NCI-H1694 (cell line): ENCODE results near the gene CXCL3.

Source experiments
- DNase-seq: peaks from one replicate; lab custom pipeline; 2025; lab: John Stamatoyannopoulos, UW

CXCL3 gene

DNA sequence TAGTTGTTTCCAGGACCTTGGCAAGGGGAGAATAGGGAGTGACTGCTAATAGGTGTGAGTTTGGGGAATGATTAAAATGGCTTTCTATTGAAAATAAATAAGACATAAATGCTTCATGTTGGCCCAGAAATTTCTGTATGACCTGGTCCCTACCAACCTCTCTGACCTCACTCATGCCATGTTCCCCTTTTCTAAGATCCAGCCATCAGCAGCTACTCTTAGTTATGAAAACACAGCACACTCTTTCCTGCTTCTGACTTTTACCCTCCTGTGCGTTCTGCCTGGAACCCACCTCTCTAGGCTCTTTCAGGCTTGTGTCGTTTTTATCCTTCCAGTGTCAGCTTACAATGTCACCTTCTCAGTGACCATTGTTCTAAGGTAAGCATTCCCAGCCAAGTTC lies 25.2 kb downstream of the CXCL3 start:
- DNase-seq: no peak

DNA sequence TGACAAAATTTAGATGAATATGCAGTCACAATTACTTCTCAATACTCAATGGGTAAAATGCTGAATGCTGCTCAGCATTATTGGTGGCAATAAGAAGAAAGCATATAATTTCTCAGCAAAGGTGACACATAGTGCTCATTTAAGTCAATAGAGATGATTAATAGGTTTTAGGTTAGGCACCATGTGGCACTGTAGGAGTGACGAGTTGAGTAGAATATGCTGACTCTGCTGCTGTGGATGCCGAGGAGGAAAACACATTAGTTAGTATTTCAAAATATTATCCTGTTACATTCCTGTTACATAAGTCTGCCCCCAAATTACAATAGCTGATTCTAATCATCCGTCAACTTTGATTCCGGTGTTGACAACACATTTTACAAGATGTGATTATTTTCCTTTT lies 26.4 kb downstream of the CXCL3 start:
- no peak for DNase-seq

- DNase-seq: no peak
Measured at GRCh38 chr4:74009307-74009706, 29.2 kb downstream of the CXCL3 start.

DNA sequence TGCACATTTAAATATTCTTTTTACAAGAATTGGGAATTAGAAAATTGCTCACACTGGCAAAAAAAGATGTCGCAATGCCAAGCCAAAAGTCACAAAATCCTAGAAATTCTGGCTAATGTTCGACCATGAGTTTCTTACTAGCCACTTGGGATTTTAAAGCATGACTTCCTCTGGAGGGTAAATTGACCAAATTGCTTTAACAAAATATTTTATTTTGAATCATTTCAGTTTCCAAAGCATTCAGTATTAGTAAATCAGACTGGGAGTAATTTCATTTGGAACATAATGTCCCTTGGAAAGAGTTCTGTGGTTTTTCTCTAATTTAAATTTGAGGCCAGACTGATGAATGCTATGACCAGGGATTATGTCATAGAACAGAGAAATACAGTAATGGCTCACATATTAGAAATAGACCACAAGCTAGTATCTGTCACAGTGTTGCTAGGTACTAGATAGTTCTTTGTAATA lies 32.4 kb downstream of the CXCL3 start:
- DNase-seq: no peak

DNA sequence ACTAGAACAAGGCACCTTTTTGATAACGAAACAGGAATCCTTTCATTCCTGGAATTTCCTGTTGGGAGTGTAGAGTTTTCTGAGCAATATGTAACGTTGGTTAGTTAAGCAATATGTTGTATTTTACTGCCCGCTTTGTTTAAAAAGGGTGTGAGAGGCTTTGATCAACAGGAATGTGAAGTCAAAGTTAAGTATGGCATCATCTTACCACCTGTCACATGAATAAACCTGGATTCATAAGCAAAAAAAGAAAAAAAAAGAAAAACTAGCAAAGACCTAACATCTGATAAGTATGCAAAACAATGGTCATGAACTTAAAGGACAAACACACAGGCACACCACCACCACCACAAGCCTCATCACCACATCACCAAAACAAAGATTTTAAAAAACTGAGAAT lies 33.0 kb downstream of the CXCL3 start:
- DNase-seq: no peak

- no peak for DNase-seq
Measured at GRCh38 chr4:74004668-74005067, 33.8 kb downstream of the CXCL3 start.

- no peak for DNase-seq
Measured at GRCh38 chr4:74000301-74000700, 38.2 kb downstream of the CXCL3 start.

GRCh38 chr4:73998040-73999011 lies 40.2 kb downstream of the CXCL3 start, which contains the start of gene CXCL5:
Gene CXCL5, minus strand, starts transcription at chr4:73998677. Its CDS starts 96 bp downstream, at chr4:73998581.
- DNase-seq: no peak

- DNase-seq: no peak
Measured at GRCh38 chr4:73992050-73992449, 46.4 kb downstream of the CXCL3 start.

DNA sequence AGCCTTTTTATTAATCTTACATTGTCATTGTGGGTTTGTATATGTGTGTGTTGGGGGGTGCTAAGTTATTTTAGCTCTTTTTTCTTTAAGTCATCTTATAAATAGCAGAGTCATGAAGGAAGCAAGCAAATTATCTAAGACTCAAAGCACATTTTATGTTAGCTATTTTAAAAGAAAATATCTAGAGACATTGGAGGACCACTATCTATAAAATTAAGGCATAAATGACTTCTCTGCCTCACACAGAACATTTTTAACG lies 46.8 kb downstream of the CXCL3 start:
- no peak for DNase-seq

- DNase-seq: no peak
Measured at GRCh38 chr4:73990988-73991741, 47.3 kb downstream of the CXCL3 start.

DNA sequence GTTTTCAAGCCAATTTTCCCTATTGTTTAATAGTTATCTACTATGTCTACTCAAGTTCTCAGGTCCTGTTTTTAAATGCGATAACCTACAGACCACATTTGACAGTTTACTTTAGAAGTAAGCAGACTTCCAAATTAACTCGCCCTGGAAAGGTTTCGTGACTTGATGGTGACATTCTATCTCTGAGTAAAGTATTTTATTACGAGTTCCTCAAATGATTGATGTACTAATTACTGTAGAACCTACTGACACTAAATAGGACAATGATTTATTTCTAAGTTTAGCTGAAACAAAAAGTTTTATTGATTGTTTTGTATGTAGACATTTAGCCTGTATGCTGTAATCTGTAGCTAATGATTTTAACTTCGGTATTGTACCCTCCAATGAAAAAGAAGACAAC lies 48.6 kb downstream of the CXCL3 start:
- no peak for DNase-seq

- no peak for DNase-seq
Measured at GRCh38 chr4:73989031-73989430, 49.5 kb downstream of the CXCL3 start.

GRCh38 chr4:73988061-73988460 lies 50.4 kb downstream of the CXCL3 start, which contains the start of gene PPBP:
Gene PPBP, minus strand, starts transcription at chr4:73988190. Its CDS starts 87 bp downstream, at chr4:73988103.
- no peak for DNase-seq
